ENCODE measurements around the gene AGER.
"Not testable (repeated sequence)": the region's sequence is repeated elsewhere in the genome, so short reads cannot be mapped to it uniquely, and the experiment has no call there.

AGER gene

GRCh38 chr6:32146687-32147086 is 37.4 kb downstream of the AGER start:
- in situ Hi-C loops (cut with HindIII; ENCODE audit: low pct_ligation_motif_present, low sequenced_read_pairs): no loop called here
- no peak overlapping the region for H3K27ac ChIP-seq
- no peaks in the 10 kb centered on the region for H3K27me3 ChIP-seq (replicated peaks)
- DNase-seq: no peak
- no peak overlapping the region for H3K4me3 ChIP-seq (ENCODE audit: low read depth, low read length)
- no peak for TF ChIP-seq CTCF (IDR thresholded peaks at IDR 0.05; ENCODE audit: low read depth, low read length, missing control alignments)
- no peaks in the 10 kb centered on the region for H3K36me3 ChIP-seq (replicated peaks)

- in situ Hi-C loops (cut with HindIII; ENCODE audit: low pct_ligation_motif_present, low sequenced_read_pairs): no loop called here
- no peaks in the 10 kb centered on the region for H3K27me3 ChIP-seq (replicated peaks)
- TF ChIP-seq CTCF (IDR thresholded peaks at IDR 0.05; ENCODE audit: low read depth, low read length, missing control alignments): no peak
- H3K27ac ChIP-seq: no peak overlapping the region
- no peak for DNase-seq
- no peak overlapping the region for H3K4me3 ChIP-seq (ENCODE audit: low read depth, low read length)
- H3K36me3 ChIP-seq (replicated peaks): no peaks in the 10 kb centered on the region
These were observed 37.8 kb downstream of the AGER start for GRCh38 chr6:32146287-32146686.

GRCh38 chr6:32144238-32144637 is 39.8 kb downstream of the AGER start:
- H3K4me3 ChIP-seq (ENCODE audit: low read depth, low read length); DNase-seq; H3K27me3 ChIP-seq (replicated peaks); H3K36me3 ChIP-seq (replicated peaks); in situ Hi-C loops (cut with HindIII; ENCODE audit: low pct_ligation_motif_present, low sequenced_read_pairs); H3K27ac ChIP-seq: not testable (repeated sequence)

GRCh38 chr6:32140420-32141046 is 43.5 kb downstream of the AGER start:
- no peak overlapping the region for H3K27ac ChIP-seq
- H3K27me3 ChIP-seq (replicated peaks): no peaks in the 10 kb centered on the region
- in situ Hi-C loops (cut with HindIII; ENCODE audit: low pct_ligation_motif_present, low sequenced_read_pairs): no loop called here
- H3K36me3 ChIP-seq (replicated peaks): no peaks in the 10 kb centered on the region
- no peak for DNase-seq
- TF ChIP-seq CTCF (IDR thresholded peaks at IDR 0.05; ENCODE audit: low read depth, low read length, missing control alignments): no peak
- no peak overlapping the region for H3K4me3 ChIP-seq (ENCODE audit: low read depth, low read length)

GRCh38 chr6:32139590-32139989 is 44.5 kb downstream of the AGER start:
- Histone ChIP-seq H3K27me3 (replicated peaks) (no peaks in the 10 kb centered on the region), H3K27ac (no peak overlapping the region), H3K36me3 (replicated peaks) (no peaks in the 10 kb centered on the region), H3K4me3 (ENCODE audit: low read depth, low read length) (no peak overlapping the region)
- no peak for TF ChIP-seq CTCF (IDR thresholded peaks at IDR 0.05; ENCODE audit: low read depth, low read length, missing control alignments)
- no peak for DNase-seq
- in situ Hi-C loops (cut with HindIII; ENCODE audit: low pct_ligation_motif_present, low sequenced_read_pairs): no loop called here

GRCh38 chr6:32137454-32137853 is 46.6 kb downstream of the AGER start:
- H3K27me3 ChIP-seq (replicated peaks): no peaks in the 10 kb centered on the region
- no peak for DNase-seq
- no peak overlapping the region for H3K4me3 ChIP-seq (ENCODE audit: low read depth, low read length)
- in situ Hi-C loops (cut with HindIII; ENCODE audit: low pct_ligation_motif_present, low sequenced_read_pairs): no loop called here
- TF ChIP-seq CTCF (IDR thresholded peaks at IDR 0.05; ENCODE audit: low read depth, low read length, missing control alignments): no peak
- no peaks in the 10 kb centered on the region for H3K36me3 ChIP-seq (replicated peaks)
- H3K27ac ChIP-seq: no peak overlapping the region

Measured in brain microvascular endothelial cell (primary cell).